NCI-H1694 treated with DMSO at 0.1 percent for 48 hours (cell line): Measurements from ENCODE around the gene EIF3K.
"Not testable (repeated sequence)": the region's sequence is repeated elsewhere in the genome, so short reads cannot be mapped to it uniquely, and the experiment has no call there.

ENCODE experiments used
- DNase-seq: peaks from one replicate; lab custom pipeline; 2025; lab: John Stamatoyannopoulos, UW

The EIF3K gene

DNA sequence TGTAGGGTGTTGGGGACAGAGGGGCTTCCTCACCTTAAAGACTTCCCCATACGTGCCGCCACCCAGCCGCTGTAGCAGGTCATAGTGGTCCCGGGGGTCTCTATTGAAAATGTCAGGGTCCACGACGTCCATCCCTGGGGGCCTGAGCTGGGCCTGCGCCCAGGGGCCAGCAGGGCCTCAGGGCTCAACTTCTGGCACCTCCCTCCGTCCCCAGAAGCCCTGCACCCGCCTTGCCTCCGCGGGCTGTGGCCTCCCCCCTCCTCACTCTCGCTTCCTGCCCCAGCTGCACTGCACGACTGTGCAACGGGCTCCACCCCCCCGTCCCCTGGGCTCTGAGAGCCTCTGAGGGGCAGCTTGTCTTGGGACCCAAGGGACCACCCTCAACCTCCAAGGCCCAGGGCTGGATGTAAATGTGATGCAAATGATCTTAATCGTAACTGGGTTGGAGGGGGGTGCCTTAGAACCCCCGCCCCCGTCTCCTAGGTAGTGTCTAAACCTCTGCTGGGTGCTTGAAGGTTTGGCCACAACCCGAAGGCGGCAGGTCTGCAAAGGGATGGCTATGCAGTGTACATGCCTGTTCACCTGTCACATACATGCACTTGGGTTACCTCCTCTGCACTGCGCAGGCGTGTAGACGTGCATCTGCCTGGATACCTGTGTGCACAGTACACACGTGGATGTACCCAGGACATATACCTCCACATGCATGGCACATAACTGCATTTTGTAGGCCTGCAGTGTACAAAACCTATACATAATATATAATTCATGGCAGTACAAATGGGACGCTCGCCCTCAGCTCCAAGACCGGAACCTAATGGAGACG is 1.0 kb upstream of the EIF3K start, which contains the start of gene MAP4K1:
MAP4K1 (minus strand) TSS at position 190 of the 826 bp plus-strand sequence; CDS start at position 132, 58 bp downstream.
- DNase-seq, result no peak

DNA sequence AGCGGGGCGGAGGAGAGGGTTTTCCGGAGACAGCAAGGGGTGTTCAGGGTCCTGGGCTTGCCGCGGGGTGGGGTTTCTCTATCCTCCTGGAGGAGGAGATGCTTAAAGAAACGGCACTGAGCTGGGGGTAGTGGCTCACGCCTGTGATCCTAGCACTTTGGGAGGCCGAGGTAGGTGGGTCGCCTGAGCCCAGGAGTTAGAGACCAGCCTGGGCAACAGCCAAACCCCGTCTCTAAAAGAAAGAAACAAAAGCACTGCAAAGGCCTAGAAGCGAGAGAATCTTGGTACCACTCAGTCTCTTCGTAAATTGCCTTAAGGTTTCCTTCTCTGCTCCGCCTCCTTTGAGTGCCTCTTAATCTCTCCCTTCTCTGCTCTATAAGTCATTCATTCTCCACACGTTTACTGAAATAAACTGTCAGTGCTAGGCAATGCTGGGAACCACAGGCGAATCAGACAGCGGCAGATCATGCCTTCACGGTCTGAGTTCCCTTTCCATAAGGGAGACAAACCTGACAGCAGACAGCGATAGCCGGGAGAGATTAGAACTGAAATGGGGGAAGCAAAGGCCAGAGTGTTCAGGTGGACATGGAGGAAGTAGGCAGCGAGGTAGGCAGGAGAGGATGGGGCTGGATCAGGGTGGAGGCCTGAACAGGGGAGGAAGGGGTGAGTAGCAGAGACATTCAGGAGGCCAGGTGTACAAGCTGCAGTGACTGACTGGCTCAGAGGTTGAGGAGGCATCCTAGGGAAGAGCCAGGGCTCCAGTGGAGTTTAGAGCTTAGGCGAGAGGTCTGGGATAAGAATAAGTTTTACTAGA is 580 bp downstream of the EIF3K start:
- DNase-seq, result no peak

DNA sequence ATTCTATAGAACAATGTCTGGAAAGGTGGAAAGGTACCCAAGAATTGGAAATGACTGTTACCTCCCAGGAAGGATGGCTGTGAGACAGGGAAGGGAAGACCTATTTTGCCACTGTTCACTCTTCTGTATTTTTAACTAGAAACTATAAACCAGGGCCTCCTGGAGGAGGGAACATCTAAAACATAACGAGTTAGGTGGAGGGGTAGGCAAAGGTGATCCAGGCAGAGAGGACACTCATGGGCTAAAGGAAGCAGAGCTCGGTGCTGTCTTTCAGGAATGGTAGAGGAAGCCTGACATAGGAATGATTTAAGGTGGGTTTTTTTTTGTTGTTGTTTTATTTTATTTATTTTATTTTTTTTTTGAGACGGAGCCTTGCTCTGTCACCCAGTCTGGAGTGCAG is 5.8 kb downstream of the EIF3K start:
- no peak for DNase-seq

- DNase-seq, result no peak
These were observed 7.4 kb downstream of the EIF3K start for GRCh38 chr19:38626401-38626800.

GRCh38 chr19:38629568-38629967 is 10.6 kb downstream of the EIF3K start:
- no peak for DNase-seq

DNA sequence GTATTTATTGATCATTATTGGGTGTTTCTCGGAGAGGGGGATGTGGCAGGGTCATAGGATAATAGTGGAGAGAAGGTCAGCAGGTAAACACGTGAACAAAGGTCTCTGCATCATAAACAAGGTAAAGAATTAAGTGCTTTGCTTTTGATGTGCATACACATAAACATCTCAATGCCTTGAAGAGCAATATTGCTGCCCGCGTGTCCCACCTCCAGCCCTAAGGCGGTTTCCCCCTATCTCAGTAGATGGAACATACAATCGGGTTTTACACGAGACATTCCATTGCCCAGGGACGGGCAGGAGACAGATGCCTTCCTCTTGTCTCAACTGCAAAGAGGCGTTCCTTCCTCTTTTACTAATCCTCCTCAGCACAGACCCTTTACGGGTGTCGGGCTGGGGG is 12.3 kb downstream of the EIF3K start:
- not testable (repeated sequence) for DNase-seq

GRCh38 chr19:38631811-38632475 is 13.0 kb downstream of the EIF3K start:
- not testable (repeated sequence) for DNase-seq

DNA sequence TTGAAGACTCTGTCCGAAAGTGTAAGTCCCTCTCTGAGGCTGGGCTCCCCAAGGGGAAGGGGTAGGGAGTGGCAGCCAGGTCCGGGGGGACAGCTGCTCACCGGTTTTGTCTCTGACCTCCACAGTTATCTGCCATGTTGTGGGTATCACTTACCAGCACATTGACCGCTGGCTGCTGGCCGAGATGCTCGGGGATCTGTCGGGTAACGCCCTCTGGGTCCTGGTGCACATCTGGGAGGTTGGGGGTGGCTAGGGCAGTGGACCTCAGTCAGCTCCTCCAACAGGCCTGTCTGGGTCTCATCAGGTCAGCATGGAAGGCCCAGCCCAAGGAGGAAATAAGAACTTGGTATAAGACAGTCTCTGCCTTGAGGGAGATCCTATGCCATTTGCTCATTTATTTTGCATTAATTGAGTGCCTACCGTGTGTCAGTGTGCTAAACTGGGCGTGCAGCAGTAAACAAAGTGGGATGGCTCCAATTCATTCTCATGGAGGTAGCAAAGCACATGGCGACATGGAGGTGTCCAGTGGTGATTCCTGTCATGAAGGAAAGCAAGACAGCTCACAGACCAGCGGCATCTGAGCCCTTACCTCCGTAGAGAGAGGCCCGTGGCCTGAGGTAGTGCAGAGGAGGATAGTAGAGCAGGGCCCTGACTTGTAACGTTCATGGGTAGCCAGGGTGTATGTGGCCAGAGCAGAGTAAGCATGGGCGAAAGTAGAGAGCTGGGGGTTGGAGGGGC is 13.7 kb downstream of the EIF3K start:
- DNase-seq, result no peak

DNA sequence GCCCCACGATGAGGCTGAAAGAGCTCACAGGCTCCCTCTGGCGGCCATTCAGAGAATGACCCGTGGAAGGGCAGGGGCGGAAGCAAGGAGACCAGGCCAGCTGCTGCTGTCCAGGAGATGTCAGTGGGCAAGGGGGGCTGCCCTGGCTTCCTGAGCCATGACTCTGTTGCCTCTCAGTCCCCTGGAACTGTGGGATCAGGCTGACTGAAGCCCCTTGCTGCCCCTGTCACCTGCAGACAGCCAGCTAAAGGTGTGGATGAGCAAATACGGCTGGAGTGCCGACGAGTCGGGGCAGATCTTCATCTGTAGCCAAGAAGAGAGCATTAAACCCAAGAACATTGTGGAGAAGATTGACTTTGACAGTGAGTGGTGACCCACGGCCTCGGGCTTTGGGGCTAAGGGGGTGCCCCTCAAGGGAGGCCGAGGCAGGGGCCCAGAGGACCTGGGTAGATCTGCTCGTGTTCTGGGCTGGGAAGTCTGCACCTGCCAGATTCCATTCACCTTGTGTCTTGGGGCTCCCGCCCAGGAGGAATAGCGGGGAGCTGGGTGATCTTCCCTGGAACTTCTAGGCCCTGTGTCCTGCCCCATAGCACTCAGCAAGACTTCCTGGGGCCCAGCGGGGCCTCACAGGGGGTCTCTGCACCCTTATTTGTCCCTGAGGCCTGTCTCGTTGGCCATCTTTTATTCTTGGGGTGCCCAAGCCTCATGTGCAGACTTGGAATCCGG is 15.9 kb downstream of the EIF3K start:
- peak; percentile 39 for DNase-seq

- DNase-seq, result no peak
These were observed 16.8 kb downstream of the EIF3K start for GRCh38 chr19:38635483-38636399.

DNA sequence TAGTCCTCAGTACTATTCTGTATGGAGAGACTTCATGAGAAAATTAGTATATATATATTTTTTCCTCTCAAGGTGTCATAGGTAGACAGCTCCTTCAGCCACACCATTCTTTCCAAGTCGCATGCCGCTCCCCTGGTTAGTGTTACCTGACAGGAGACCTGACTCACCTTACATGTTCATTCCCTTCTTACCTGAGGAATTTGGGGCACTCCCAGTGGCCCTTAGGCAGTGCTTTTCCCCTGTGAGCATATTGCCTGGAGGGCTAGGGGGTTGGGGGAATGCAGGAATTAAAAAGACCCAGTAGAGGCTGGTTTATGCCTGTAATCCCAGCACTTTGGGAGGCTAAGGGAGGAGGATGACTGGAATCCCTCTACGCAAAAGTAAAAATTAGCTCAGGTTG is 19.5 kb downstream of the EIF3K start:
- no peak for DNase-seq

- DNase-seq, result no peak
These were observed 20.7 kb downstream of the EIF3K start for GRCh38 chr19:38639679-38640078.

DNA sequence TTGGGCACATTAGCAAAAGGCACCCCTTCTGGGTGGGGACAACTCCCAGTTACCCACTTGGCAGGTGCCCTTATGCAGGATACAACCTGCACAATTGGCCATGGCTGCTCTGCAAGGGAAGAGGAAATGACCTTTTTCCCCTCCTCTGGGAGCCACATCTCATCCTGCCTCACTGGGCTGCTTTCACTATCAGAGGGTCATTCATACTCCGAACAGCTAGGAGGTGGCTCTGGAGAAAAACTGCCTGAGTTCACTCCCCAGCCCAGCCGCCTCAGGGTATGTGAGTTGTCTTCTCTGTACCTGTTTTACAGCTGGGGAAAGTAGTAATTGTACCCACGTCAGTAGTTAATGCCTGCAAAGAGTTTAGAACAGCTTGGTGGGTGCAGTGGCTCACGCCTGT is 21.4 kb downstream of the EIF3K start:
- DNase-seq, result no peak

- no peak for DNase-seq
These were observed 23.2 kb downstream of the EIF3K start for GRCh38 chr19:38642176-38642575.

- DNase-seq, result no peak
These were observed 25.7 kb downstream of the EIF3K start for GRCh38 chr19:38644719-38645118.

DNA sequence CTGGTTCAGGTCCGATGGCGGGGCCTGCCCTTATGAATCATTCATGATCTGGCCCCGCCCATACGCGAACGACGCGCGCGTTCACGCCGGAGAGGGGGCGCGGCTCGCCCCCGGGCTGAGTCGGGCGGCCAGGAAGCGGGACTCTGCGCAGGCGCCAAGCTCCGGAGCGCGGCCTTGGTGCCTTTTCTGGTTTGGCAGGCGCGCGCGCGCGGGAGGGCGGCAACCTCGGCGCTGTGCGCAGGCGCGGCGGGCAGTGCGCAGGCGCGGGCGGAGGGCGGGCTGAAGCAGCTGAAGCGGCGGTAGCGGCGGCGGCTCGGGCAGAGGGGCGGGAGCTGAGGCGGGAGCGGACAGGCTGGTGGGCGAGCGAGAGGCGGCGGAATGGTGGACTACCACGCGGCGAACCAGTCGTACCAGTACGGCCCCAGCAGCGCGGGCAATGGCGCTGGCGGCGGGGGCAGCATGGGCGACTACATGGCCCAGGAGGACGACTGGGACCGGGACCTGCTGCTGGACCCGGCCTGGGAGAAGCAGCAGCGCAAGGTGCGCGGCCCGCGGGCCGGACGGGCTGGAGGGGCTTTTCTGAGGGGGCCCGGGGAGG is 28.5 kb downstream of the EIF3K start, which contains the start of gene ACTN4:
ACTN4 (plus strand) TSS at position 282 of the 598 bp plus-strand sequence; CDS start at position 379, 97 bp downstream.
- peak; percentile 95 for DNase-seq

GRCh38 chr19:38647966-38648768 is 29.2 kb downstream of the EIF3K start:
- no peak for DNase-seq

GRCh38 chr19:38648769-38649304 is 29.8 kb downstream of the EIF3K start:
- no peak for DNase-seq
